CD4-positive, alpha-beta T cell (primary cell): ENCODE results near the gene TM4SF5. TPM values are rescaled to one million over a fixed set of nuclear protein-coding genes. Genes with fewer than 3 reads are reported as not detected.

ENCODE experiments used
- ATAC-seq: fragments of 200-7000 bp; cut with Tn5 transposase; one replicate; pipeline ENCODE4 v1.10.0; 2022; ENCODE audit warnings: mild to moderate bottlenecking; ENCODE audit not compliant: poor library complexity
- CTCF ChIA-PET: fragments of 350-600 bp; sonication (Branson Sonifier 250); formaldehyde crosslinking; loops from one replicate; lab custom pipeline; 2021; ENCODE audit warnings: antibody characterized with exemption, inconsistent platforms; lab: Charles Lee
- POLR2A ChIA-PET: fragments of 350-600 bp; sonication (Branson Sonifier 250); formaldehyde crosslinking; loops from one replicate; lab custom pipeline; 2021; ENCODE audit warnings: antibody characterized with exemption, inconsistent platforms; lab: Charles Lee
- DNase-seq, 14 experiments: peaks; one replicate each; pipeline ENCODE4 v3.0.0-alpha.2; 2013 to 2020; ENCODE audit warnings: mixed read lengths in 2 of 14
- H3K27ac ChIP-seq, 2 donors: one replicate each; pipeline versions ENCODE4 v1.5.1 to v1.7.0; 2013; ENCODE audit warnings: low read length in 2 of 2, low read depth in 1 of 2, mild to moderate bottlenecking in 1 of 2
- H3K27me3 ChIP-seq, 2 experiments: 1 replicate in 1 of 2; 2 replicates in 1 of 2; pipeline versions ENCODE4 v1.6.1 to v1.7.0; 2013; ENCODE audit warnings: low read length in 2 of 2, control low read depth in 1 of 2, mild to moderate bottlenecking in 1 of 2, moderate library complexity in 1 of 2; ENCODE audit not compliant: insufficient read depth in 2 of 2, control insufficient read depth in 1 of 2
- H3K36me3 ChIP-seq: one replicate; pipeline ENCODE4 v1.6.1; 2013; ENCODE audit warnings: low read length, control low read depth; ENCODE audit not compliant: insufficient read depth
- H3K4me1 ChIP-seq: one replicate; pipeline ENCODE4 v1.6.1; 2013; ENCODE audit warnings: low read length, control low read depth; ENCODE audit not compliant: insufficient read depth
- H3K4me3 ChIP-seq: one replicate; pipeline ENCODE4 v1.5.1; 2013; ENCODE audit warnings: mild to moderate bottlenecking, low read length, moderate library complexity
- H3K9me3 ChIP-seq, 2 experiments: 1 replicate in 1 of 2; 2 replicates in 1 of 2; pipeline versions ENCODE4 v1.6.1 to v1.7.0; 2013; ENCODE audit warnings: low read length in 2 of 2, mild to moderate bottlenecking in 2 of 2, control low read depth in 1 of 2, moderate library complexity in 1 of 2; ENCODE audit not compliant: control insufficient read depth in 1 of 2, insufficient read depth in 1 of 2
- H3K27ac Mint-ChIP-seq: one replicate; pipeline ENCODE4 v1.8.0; 2020; ENCODE audit warnings: mixed read lengths
- H3K27me3 Mint-ChIP-seq: one replicate; pipeline ENCODE4 v1.8.0; 2021; ENCODE audit warnings: mixed read lengths
- H3K36me3 Mint-ChIP-seq: one replicate; pipeline ENCODE4 v1.8.0; 2021; ENCODE audit warnings: low read depth, mixed read lengths
- H3K4me1 Mint-ChIP-seq: one replicate; pipeline ENCODE4 v1.8.0; 2021; ENCODE audit warnings: low read depth, mixed read lengths
- H3K4me3 Mint-ChIP-seq: one replicate; pipeline ENCODE4 v1.8.0; 2020; ENCODE audit warnings: mild to moderate bottlenecking, mixed read lengths
- H3K9me3 Mint-ChIP-seq: one replicate; pipeline ENCODE4 v1.8.0; 2020; ENCODE audit warnings: mixed read lengths
- CTCF ChIP-seq: fragments of 200-600 bp; IDR thresholded peaks from one replicate; pipeline ENCODE4 v1.8.0; 2022; ENCODE audit warnings: antibody characterized with exemption, mild to moderate bottlenecking
- intact Hi-C, 2 experiments: fragments of 100-400 bp; cut with DNase I in 1 of 2; cut with micrococcal nuclease in 1 of 2; formaldehyde crosslinking; loops; one replicate each; pipeline versions ENCODE4 v1.15.1 to v1.9.0; 2023 to 2025; cut with DNase I, micrococcal nuclease
- total RNA-seq, 174 experiments: library from RNA in 2 of 174; stranded (reverse) in 2 of 174; gene quantifications; one replicate each; pipeline ENCODE4 v1.2.3 and lab custom pipeline; 2021 to 2026

Gene TM4SF5
- total RNA-seq, 2 experiments from 2014 or later: not detected

- Histone ChIP-seq H3K36me3 (peaks cover 10% of the 10 kb centered on the region), H3K4me1 (no peaks in the 10 kb centered on the region), H3K27me3 (no peaks in the 10 kb centered on the region), H3K27ac (no peak overlapping the region), H3K9me3 (no peaks in the 10 kb centered on the region), H3K4me3 (no peak overlapping the region)
- Mint-ChIP-seq H3K9me3 (no peaks in the 10 kb centered on the region), H3K36me3 (peaks cover 4% of the 10 kb centered on the region), H3K4me3 (no peak overlapping the region), H3K4me1 (no peaks in the 10 kb centered on the region), H3K27ac (no peak overlapping the region), H3K27me3 (no peaks in the 10 kb centered on the region)
- no peak for TF ChIP-seq CTCF
- DNase-seq (no peak), ATAC-seq (no peak)
- intact Hi-C loops: no loop called here
- ChIA-PET CTCF (no interaction called here), POLR2A (no interaction called here)
Measured at GRCh38 chr17:4818276-4818675, 46.6 kb downstream of the TM4SF5 start.

- Histone ChIP-seq H3K27ac (no peak overlapping the region), H3K27me3 (no peaks in the 10 kb centered on the region), H3K36me3 (peaks cover 4% of the 10 kb centered on the region), H3K9me3 (no peaks in the 10 kb centered on the region), H3K4me3 (no peak overlapping the region), H3K4me1 (no peaks in the 10 kb centered on the region)
- DNase-seq (no peak), ATAC-seq (no peak)
- TF ChIP-seq CTCF: no peak
- no peaks in the 10 kb centered on the region for H3K9me3 Mint-ChIP-seq
- H3K4me1 Mint-ChIP-seq: no peaks in the 10 kb centered on the region
- POLR2A ChIA-PET: no interaction called here
- CTCF ChIA-PET: no interaction called here
- H3K36me3 Mint-ChIP-seq: no peaks in the 10 kb centered on the region
- H3K27me3 Mint-ChIP-seq: no peaks in the 10 kb centered on the region
- intact Hi-C loops: no loop called here
- H3K27ac Mint-ChIP-seq: no peak overlapping the region
- no peak overlapping the region for H3K4me3 Mint-ChIP-seq
Measured at GRCh38 chr17:4822835-4823234, 51.1 kb downstream of the TM4SF5 start.

GRCh38 chr17:4823373-4824089, 51.8 kb downstream of the TM4SF5 start:
- ATAC-seq (no peak), DNase-seq (no peak)
- Mint-ChIP-seq H3K9me3 (no peaks in the 10 kb centered on the region), H3K36me3 (no peaks in the 10 kb centered on the region), H3K27me3 (no peaks in the 10 kb centered on the region), H3K4me1 (no peaks in the 10 kb centered on the region), H3K27ac (no peak overlapping the region), H3K4me3 (no peak overlapping the region)
- Histone ChIP-seq H3K36me3 (peaks cover 4% of the 10 kb centered on the region), H3K9me3 (no peaks in the 10 kb centered on the region), H3K27me3 (no peaks in the 10 kb centered on the region), H3K4me3 (no peak overlapping the region), H3K27ac (no peak overlapping the region), H3K4me1 (no peaks in the 10 kb centered on the region)
- TF ChIP-seq CTCF: no peak
- ChIA-PET CTCF (no interaction called here), POLR2A (interaction anchor here (0.7 kb wide), 1 partner anchor 1002 kb away, joined by 3 read pairs; no protein-coding TSS in a partner anchor)
- intact Hi-C loops: no loop called here
